GM12801 (cell line): Measurements from ENCODE around the gene CEP350.

Experiments
- CTCF ChIP-seq: IDR thresholded peaks from one replicate; pipeline ENCODE4 v1.5.1; 2011; ENCODE audit warnings: control low read depth; ENCODE audit not compliant: insufficient read length; ENCODE audit errors: extremely low read depth

Gene CEP350

GRCh38 chr1:179952186-179952585 is 2.4 kb upstream of the CEP350 start:
- no peak for TF ChIP-seq CTCF

GRCh38 chr1:179953974-179954492 is 577 bp upstream of the CEP350 start:
- TF ChIP-seq CTCF: no peak

GRCh38 chr1:179955287-179955680 is 674 bp downstream of the CEP350 start:
- TF ChIP-seq CTCF: no peak

GRCh38 chr1:179955731-179956130 is 1.1 kb downstream of the CEP350 start:
- TF ChIP-seq CTCF: no peak

- TF ChIP-seq CTCF: no peak
Observed at GRCh38 chr1:179958359-179958758, 3.7 kb downstream of the CEP350 start.

GRCh38 chr1:179966551-179966950 is 11.9 kb downstream of the CEP350 start:
- no peak for TF ChIP-seq CTCF

- no peak for TF ChIP-seq CTCF
Observed at GRCh38 chr1:179968284-179968993, 13.8 kb downstream of the CEP350 start.
